ENCODE results near the gene GRM5.
"Not testable (repeated sequence)": the region's sequence is repeated elsewhere in the genome, so short reads cannot be mapped to it uniquely, and the experiment has no call there.

The GRM5 gene

GRCh38 chr11:88975441-88975840 lies 90.3 kb downstream of the GRM5 start:
- not testable (repeated sequence) for DNase-seq (ENCODE audit: low read depth)

- no peak for DNase-seq (ENCODE audit: low read depth)
Observed at GRCh38 chr11:88972210-88972609, 93.6 kb downstream of the GRM5 start.

GRCh38 chr11:88961621-88962020 lies 104.2 kb downstream of the GRM5 start:
- DNase-seq (ENCODE audit: low read depth), result not testable (repeated sequence)

- not testable (repeated sequence) for DNase-seq (ENCODE audit: low read depth)
Observed at GRCh38 chr11:88959857-88960256, 105.9 kb downstream of the GRM5 start.

GRCh38 chr11:88950975-88951374 lies 114.8 kb downstream of the GRM5 start:
- no peak for DNase-seq (ENCODE audit: low read depth)

- DNase-seq (ENCODE audit: low read depth), result not testable (repeated sequence)
Observed at GRCh38 chr11:88948908-88949307, 116.9 kb downstream of the GRM5 start.

GRCh38 chr11:88947843-88948572 lies 117.8 kb downstream of the GRM5 start:
- DNase-seq (ENCODE audit: low read depth), result not testable (repeated sequence)

GRCh38 chr11:88929665-88930064 lies 136.1 kb downstream of the GRM5 start:
- DNase-seq (ENCODE audit: low read depth), result not testable (repeated sequence)

GRCh38 chr11:88917065-88917464 lies 148.7 kb downstream of the GRM5 start:
- not testable (repeated sequence) for DNase-seq (ENCODE audit: low read depth)

- DNase-seq (ENCODE audit: low read depth), result no peak
Observed at GRCh38 chr11:88909500-88909899, 156.3 kb downstream of the GRM5 start.

GRCh38 chr11:88901436-88901835 lies 164.3 kb downstream of the GRM5 start:
- DNase-seq (ENCODE audit: low read depth), result not testable (repeated sequence)

GRCh38 chr11:88888855-88889254 lies 176.9 kb downstream of the GRM5 start:
- DNase-seq (ENCODE audit: low read depth), result not testable (repeated sequence)

GRCh38 chr11:88886796-88887195 lies 179.0 kb downstream of the GRM5 start:
- DNase-seq (ENCODE audit: low read depth), result no peak

GRCh38 chr11:88882800-88883199 lies 183.0 kb downstream of the GRM5 start:
- not testable (repeated sequence) for DNase-seq (ENCODE audit: low read depth)

GRCh38 chr11:88861618-88862017 lies 204.2 kb downstream of the GRM5 start:
- no peak for DNase-seq (ENCODE audit: low read depth)

- not testable (repeated sequence) for DNase-seq (ENCODE audit: low read depth)
Observed at GRCh38 chr11:88860431-88860830, 205.4 kb downstream of the GRM5 start.

- DNase-seq (ENCODE audit: low read depth), result not testable (repeated sequence)
Observed at GRCh38 chr11:88853963-88854362, 211.8 kb downstream of the GRM5 start.

GRCh38 chr11:88851547-88851946 lies 214.2 kb downstream of the GRM5 start:
- DNase-seq (ENCODE audit: low read depth), result not testable (repeated sequence)

- DNase-seq (ENCODE audit: low read depth), result not testable (repeated sequence)
Observed at GRCh38 chr11:88849773-88850172, 216.0 kb downstream of the GRM5 start.

GRCh38 chr11:88849368-88849767 lies 216.4 kb downstream of the GRM5 start:
- no peak for DNase-seq (ENCODE audit: low read depth)

GRCh38 chr11:88846266-88846665 lies 219.5 kb downstream of the GRM5 start:
- not testable (repeated sequence) for DNase-seq (ENCODE audit: low read depth)

GRCh38 chr11:88844941-88845340 lies 220.8 kb downstream of the GRM5 start:
- not testable (repeated sequence) for DNase-seq (ENCODE audit: low read depth)

- not testable (repeated sequence) for DNase-seq (ENCODE audit: low read depth)
Observed at GRCh38 chr11:88843766-88844426, 221.9 kb downstream of the GRM5 start.

All from stimulated activated CD8-positive, alpha-beta memory T cell treated with anti-CD3 and anti-CD28 coated beads, Interleukin-7, amount 100 ng/mL, for 24 hours (primary cell).